IPS-18c (cell line): ENCODE results near the gene OR51B5.

Experiments used
- H3K4me3 ChIP-seq: 2 replicates; pipeline ENCODE4 v1.7.0; 2013; ENCODE audit warnings: low read depth, mild to moderate bottlenecking, low read length, moderate library complexity; ENCODE audit not compliant: insufficient read depth
- H3K9me3 ChIP-seq: one replicate; pipeline ENCODE4 v1.6.1; 2013; ENCODE audit warnings: mild to moderate bottlenecking, low read length, moderate library complexity; ENCODE audit not compliant: control insufficient read depth, insufficient read depth

OR51B5 gene

DNA sequence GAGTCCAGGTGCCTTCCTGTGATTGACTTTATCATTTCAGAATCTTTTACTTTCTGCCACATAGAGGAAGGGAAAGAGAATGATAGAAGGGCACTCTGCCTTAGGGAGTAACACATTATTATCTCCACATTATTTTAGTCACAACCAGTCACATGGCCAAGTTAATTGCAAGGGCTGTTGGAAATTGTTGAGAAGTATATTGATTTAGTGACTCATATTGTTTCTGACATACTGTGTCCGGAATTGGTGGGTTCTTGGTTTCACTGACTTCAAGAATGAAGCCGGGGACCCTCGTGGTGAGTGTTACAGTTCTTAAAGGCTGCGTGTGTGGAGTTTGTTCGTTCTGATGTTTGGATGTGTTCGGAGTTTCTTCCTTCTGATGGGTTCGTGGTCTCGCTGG, 50.3 kb downstream of the OR51B5 start:
- H3K9me3 ChIP-seq: no peaks in the 10 kb centered on the region
- no peak overlapping the region for H3K4me3 ChIP-seq
